ENCODE results near the gene CNOT6.

- no peak for TF ChIP-seq CTCF (IDR thresholded peaks at IDR 0.05)
- TF ChIP-seq POLR2A (IDR thresholded peaks at IDR 0.05) = no peak
Observed at GRCh38 chr5:180519098-180519497, 24.9 kb downstream of the CNOT6 start.

All from Peyer's patch (tissue), 4 donors.